HG02610 (cell line): Measurements from ENCODE around the gene HCAR1.
"Not testable (repeated sequence)": the region's sequence is repeated elsewhere in the genome, so short reads cannot be mapped to it uniquely, and the experiment has no call there.

Experiments used
- ATAC-seq: cut with Tn5 transposase; IDR thresholded peaks from one replicate; pipeline ENCODE4 v1.9.1; 2021; ENCODE audit warnings: mild to moderate bottlenecking, moderate library complexity; ENCODE audit not compliant: unreplicated experiment

The HCAR1 gene

GRCh38 chr12:122722387-122722786 lies 8.3 kb downstream of the HCAR1 start:
- no peak for ATAC-seq

DNA sequence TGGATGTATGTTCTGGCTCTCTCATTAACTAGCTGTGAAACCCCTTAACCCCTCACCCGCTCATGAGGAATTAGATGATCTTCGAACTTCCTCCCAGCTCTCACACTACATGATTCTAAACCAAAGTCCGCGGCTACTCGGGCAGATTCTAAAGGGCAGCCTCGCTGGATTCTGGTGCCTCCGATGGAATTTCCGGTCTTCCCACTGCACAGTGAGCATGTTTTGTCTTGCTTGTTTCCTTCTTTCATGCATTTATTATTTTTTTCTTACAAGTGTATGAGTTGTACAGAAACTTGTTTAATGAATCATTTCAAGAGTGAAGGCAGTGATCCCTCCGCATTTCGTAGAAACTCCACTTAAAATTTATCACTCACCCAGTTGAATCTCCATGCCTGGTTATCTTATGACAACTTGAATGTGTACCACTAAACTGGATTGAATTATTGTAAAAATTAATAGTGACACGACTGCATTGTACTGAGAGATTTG lies 9.5 kb downstream of the HCAR1 start:
- no peak for ATAC-seq

DNA sequence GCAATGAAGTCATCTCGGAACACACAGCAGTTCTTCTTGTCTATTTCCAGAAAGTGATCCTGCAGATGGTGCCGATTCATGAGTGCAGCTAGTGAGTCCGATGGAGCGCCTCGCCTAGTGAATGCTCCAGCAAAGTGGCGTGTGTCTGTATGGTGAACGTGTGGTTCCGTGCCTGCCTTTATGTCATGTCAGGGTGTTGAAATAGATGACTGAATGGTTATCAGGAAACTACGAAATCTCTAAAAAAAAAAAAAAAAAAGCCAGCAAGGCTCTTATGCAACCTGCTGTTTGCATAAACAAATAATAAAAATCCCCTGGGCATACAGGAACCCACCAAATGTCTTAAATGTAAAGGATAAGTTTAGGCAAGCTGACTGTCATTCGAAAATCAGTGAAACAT lies 14.0 kb downstream of the HCAR1 start, which contains the start of gene HCAR3:
HCAR3 (minus strand) TSS at position 154 of the 400 bp plus-strand sequence; CDS start at position 80, 74 bp downstream.
- not testable (repeated sequence) for ATAC-seq

DNA sequence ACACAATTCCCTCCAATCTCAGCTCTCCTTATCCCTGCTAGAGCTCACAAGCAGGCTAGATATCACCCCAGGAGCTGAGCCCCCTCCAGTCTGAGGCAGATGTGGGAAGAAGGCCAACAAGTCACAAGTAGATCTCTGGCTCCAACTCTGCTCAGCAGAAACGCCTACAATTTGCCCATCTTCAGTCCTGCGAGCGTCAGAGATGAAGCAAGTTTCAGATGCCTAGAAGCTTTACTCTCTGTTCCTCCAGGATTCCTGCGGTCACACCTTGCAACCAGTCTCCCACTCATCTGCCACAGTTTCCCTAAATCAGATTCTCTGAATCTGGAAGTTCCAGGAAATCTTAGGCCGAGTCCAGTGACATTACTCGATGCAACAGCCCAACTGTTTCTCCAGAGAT lies 15.4 kb downstream of the HCAR1 start:
- ATAC-seq = not testable (repeated sequence)

DNA sequence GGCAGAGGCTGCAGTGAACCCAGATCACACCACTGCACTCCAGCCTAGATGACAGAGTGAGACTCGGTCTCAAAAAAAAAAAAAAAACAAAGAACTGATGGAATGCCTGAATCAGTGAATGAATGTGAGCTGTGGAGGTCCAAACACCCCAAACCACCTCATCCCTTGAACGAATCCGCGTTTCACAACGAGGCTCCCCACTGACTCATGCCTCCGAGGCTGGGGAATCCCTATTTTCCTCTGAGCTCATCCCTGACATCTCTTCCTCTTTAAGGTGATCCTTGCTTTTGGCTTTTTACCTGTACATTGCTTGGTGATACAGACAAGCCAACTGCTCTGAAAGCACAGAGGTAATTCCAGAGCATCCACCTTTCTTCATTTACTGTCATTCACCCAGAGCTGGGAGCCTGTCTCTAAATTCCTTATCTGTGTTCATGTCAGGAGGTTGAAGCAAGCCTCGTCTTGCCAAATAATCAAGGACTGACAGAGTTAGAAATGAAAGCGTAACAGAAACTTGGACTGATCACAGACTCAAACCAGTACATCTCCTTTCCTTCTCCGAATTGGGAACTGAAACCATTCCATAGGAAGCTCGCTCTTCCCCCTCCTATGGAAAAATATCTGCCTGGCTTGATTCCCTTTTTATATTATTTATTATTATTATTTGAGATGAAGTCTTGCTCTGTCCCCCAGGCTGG lies 17.0 kb downstream of the HCAR1 start:
- ATAC-seq = not testable (repeated sequence)

DNA sequence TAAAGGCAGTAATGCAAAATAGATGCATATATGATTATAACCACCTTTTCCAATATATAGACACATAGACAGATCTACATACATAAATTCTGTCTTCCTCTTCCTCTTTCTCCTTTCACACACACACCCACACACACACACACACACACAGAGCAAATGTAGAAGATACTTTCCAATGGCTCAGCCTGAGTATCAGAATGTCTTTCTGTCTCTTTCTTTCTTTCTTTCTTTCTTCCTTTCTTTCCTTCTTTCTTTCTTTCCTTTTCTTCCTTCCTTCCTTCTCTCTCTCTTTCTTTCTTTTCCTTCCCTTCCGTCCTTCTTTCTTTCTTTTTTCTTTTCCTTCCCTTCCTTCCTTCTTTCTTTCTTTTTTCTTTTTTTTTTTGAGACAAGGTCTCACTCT lies 19.4 kb downstream of the HCAR1 start:
- not testable (repeated sequence) for ATAC-seq

DNA sequence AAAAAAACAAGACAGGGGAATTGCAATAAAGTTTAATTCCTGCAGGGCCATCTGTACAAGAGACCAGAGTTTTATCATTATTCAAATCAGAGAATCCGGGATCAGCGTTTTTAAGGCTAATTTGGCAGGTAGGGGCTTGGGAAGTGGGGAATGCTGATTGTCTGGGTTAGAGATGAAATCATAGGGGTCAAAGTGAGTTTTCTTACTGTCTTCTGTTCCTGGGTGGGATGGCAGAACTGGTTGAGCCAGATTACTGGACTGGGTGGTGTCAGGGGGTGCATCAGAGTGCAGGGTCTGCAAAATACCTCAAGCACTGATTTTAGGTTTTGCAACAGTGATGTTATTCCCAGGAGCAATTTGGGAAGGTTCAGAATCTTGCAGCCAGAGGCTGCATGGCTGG lies 20.3 kb downstream of the HCAR1 start:
- ATAC-seq = not testable (repeated sequence)

DNA sequence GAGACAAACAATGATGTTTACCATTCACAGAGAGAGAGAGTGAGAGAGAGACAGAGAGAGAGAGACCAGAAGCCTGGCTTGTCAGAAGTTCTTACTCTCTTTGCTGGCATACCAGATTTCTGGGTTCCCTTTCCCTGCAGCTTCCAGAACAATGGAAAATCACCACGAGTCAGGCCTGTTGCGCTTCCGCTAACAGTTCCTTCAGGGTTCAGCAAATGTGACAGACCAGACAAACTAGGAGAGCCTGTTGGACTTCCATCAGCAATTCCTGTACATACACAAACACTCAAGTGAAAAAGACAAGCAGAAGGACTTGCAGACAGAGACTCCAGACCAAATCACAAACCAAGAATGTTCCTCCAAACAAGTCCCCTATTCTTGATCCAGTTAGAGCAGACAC lies 21.4 kb downstream of the HCAR1 start:
- not testable (repeated sequence) for ATAC-seq

DNA sequence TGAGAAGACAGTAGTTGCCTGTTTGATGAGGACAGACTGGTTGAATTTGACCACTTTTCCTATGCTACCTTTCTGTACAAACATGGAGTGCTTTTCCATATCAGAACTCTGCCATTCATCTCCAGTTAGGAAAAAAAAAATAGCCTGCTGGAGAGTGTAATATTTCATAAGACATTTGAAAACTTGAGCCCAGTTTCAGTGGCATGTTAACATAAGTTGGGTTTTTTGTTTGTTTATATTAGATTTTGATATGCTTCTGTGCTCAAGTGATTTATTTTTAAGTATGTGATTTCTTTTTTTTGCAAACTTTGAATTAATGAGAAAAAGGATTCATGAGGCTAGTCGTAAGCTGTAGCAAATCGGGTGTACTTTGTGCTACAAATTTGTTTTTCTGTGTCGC lies 26.8 kb downstream of the HCAR1 start:
- ATAC-seq = not testable (repeated sequence)

DNA sequence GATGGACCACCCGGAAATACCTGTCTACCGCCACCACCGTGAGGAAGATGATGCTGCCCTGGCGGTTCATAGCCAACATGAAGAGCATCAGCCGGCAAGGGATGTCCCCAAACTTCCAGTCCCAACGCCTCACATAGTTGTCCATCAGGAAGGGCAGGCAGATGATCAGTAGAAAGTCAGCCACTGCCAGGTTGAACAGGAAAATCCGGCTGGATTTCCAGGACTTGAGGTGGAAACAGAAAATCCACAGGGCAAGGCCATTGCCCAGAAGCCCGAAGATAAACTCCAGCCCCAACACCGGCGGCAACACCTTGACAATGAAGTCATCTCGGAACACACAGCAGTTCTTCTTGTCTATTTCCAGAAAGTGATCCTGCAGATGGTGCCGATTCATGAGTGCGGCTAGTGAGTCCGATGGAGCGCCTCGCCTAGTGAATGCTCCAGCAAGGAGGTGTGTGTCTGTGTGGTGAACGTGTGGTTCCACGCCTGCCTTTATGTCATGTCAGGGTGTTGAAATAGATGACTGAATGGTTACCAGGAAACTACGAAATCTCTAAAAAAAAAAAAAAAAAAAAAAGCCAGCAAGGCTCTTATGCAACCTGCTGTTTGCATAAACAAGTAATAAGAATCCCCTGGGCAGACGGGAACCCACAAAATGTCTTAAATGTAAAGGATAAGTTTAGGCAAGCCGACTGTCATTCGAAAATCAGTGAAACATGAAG lies 27.6 kb downstream of the HCAR1 start, which contains the start of gene HCAR2:
HCAR2 (minus strand) TSS at position 468 of the 722 bp plus-strand sequence; CDS start at position 394, 74 bp downstream.
- not testable (repeated sequence) for ATAC-seq

DNA sequence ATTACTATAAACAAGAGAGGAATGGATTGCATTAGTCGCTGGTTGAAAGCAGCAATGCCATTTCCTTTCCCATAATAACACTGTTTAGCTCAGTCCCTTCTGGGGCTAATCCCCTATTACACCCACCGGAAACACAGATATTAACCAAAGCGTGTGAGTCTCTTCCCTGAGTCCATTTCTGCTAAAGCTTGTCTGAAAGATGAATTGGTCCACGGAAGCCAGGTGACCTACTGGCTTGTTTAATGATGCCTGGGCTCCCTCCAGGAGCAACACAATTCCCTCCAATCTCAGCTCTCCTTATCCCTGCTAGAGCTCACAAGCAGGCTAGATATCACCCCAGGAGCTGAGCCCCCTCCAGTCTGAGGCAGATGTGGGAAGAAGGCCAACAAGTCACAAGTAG lies 29.2 kb downstream of the HCAR1 start:
- not testable (repeated sequence) for ATAC-seq

- ATAC-seq = not testable (repeated sequence)
These were observed 30.5 kb downstream of the HCAR1 start for GRCh38 chr12:122700038-122700710.

DNA sequence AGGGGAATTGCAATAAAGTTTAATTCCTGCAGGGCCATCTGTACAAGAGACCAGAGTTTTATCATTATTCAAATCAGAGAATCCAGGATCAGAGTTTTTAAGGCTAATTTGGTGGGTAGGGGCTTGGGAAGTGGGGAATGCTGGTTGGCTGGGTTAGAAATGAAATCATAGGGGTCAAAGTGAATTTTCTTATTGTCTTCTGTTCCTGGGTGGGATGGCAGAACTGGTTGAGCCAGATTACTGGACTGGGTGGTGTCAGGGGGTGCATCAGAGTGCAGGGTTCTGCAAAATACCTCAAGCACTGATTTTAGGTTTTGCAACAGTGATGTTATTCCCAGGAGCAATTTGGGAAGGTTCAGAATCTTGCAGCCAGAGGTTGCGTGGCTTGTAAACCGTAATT lies 33.7 kb downstream of the HCAR1 start:
- not testable (repeated sequence) for ATAC-seq

DNA sequence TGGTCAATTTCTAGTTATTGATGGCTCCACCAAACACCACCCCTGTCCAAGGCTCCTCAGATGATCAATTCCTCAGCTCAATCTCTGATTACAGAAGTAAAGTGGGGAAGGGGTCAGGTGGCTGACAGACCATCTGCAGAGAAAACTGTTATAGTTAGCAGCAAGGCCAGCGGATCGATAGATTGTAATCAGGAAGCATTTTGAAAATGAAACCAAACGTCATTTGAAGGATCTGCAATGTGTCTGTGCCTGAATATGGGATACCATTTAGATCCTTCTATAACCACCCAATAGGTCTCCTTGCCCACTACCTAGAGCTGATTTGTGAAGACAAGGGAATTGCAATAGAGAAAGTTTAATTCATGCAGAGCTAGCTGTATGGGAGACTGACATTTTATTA lies 39.1 kb downstream of the HCAR1 start:
- ATAC-seq = no peak

- ATAC-seq = no peak
These were observed 42.4 kb downstream of the HCAR1 start for GRCh38 chr12:122688291-122688690.

GRCh38 chr12:122687086-122687485 lies 43.6 kb downstream of the HCAR1 start:
- ATAC-seq = no peak

DNA sequence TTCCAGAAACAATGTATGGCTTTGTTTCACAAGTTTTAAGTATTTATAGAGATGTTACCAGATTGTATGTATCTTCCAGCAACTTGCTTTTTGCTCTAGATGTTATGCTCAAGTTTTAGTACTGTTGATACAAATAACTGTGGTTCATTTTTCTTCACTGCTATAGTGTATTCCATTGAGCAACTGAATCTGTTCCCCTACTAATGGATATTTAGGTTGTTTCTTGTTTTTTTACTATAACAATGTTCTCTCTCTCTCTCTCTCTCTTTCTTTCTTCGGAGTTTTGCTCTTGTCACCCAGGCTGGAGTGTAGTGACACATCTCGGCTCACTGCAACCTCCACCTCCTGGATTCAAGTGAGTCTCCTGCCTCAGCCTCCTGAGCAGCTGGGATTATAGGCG lies 44.1 kb downstream of the HCAR1 start:
- no peak for ATAC-seq

DNA sequence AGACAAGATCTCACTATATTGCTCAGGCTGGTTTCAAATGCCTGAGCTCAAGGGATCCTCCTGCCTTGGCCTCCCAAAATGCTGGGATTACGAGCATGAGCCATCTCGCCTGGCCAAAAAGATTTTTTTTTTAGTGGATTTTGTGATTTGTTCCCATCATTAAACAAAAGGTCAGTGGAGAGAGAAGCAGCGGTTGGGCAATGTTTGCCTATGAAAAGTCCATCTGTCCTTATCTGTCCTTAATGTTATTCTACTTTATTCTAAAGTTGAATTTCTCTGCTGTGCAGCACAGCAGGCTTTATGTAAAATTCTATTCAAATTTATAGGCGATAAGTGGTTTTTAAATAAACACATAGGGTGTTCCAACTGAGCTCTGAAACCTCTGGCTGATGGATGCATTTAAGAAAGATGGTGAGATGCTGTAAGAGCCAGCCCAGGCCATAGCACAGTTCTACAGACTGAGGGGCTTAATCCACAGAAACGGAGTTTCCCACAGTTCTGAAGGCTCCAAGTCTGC lies 46.3 kb downstream of the HCAR1 start:
- no peak for ATAC-seq

DNA sequence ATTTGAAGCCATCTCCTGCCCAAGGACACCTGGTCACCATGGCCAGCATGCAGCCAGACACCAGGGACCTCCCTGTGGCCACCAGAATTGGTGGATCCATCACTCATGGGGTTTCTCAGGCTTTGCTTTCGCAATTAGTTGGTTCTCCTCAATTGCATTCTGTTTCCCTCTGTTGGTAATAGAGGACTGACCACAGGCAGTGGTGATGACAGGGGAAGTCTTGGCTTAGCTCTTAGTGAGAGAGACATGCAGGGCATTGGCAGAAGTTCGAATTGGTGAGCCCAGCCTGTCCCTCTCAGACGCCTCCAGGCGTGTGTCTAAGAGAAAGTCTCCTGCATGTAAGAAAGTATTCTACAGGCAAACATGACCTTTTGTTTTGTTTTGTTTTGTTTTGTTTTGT lies 48.8 kb downstream of the HCAR1 start:
- ATAC-seq = no peak

DNA sequence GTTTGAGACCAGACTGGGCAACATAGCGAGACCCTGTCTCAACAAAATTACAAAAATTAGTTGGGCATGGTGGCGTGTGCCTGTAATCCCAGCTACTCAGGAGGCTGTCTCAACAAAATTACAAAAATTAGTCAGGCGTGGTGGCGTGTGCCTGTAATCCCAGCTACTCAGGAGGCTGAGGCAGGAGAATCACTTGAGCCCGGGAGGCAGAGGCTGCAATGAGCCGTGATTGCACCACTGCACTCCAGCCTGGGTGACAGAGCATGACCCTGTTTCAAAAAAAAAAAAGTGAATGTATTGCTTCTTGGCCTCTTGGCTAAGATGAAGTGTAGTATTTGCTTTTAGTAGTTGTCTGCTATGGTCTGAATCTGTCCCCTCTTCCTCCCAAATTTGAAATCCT lies 49.7 kb downstream of the HCAR1 start:
- ATAC-seq = not testable (repeated sequence)

DNA sequence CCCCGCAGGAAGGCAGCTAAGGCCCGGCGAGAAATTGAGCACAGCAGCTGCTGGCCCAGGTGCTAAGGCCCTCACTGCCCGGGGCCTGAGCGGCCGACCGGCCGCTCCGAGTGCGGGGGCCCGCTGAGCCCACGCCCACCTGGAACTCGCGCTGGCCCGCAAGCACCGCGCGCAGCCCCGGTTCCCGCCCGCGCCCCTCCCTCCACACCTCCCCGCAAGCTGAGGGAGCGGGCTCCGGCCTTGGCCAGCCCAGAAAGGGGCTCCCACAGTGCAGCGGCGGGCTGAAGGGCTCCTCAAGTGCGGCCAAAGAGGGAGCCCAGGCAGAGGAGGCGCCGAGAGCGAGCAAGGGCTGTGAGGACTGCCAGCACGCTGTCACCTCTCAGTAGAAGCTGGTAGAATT lies 53.9 kb downstream of the HCAR1 start:
- not testable (repeated sequence) for ATAC-seq
